Stimulated activated CD8-positive, alpha-beta memory T cell treated with anti-CD3 and anti-CD28 coated beads, Interleukin-12 subunit alpha, Interleukin-12 subunit beta, amount 100 ng/mL, for 4 hours (primary cell): ENCODE results near the gene FOXC2.
"Not testable (repeated sequence)": the region's sequence is repeated elsewhere in the genome, so short reads cannot be mapped to it uniquely, and the experiment has no call there.

Experiments used
- DNase-seq: peaks from one replicate; pipeline ENCODE4 v3.0.0-alpha.2; 2020; ENCODE audit warnings: low read depth

Gene FOXC2

DNA sequence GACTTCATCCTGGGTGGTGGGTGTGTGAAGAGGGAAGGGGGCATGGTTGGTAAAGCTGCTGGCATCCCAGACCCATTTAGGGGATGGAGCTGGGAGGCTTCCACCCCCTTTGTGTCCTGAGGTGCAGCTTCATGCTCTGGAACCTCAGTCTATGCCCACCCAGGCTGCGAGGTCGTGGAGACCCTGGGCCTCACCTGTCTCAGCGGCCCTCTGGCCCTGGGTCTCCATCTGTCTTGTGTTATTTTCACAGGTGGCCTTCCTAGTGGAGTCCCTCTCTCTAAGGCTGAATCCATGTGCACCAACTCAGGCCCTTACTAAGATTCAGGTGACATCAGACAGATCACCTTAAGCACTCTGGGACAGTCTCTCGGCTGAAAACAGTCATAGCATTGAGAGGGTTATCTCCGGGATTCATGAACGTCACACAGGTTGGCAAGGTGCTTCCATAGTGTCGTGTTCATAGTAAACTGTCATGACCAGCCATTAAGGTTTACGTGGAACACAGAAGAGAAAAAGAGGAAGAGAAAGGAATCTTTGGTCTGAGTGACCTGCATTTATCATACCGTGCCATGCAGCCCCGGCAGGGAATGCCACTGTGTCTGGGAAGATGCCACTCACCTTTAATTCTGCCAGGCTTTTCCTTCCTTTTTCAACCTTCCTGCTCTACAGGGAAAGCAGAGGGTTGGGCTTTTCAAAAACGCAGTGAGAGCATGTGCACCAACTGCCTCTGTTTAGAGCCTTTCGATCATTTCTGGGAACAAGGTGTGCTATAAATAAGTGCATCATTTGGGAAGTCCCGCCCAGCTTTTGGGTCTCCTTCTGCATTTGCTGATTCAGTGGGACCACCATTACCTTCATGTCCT lies 7.2 kb downstream of the FOXC2 start:
- no peak for DNase-seq

DNA sequence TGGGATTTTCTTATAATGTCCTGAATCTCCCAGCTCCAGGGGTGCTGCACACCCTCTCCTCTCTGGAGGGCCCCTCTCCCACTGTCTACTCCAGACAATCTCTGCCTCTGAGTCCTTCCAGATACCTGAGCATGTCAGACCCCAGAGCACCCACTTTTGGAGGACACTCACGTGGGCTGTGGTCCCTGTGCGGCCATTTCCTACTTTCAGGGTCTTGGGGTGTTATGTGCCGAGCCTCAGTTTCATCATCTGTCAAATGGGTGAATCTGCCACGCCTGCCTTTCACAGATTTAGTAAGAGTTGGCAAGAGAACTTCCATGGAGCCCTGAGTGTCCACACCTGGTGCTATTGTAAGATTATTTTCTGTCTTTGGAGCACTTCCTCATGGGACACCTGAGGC lies 8.0 kb downstream of the FOXC2 start:
- no peak for DNase-seq

DNA sequence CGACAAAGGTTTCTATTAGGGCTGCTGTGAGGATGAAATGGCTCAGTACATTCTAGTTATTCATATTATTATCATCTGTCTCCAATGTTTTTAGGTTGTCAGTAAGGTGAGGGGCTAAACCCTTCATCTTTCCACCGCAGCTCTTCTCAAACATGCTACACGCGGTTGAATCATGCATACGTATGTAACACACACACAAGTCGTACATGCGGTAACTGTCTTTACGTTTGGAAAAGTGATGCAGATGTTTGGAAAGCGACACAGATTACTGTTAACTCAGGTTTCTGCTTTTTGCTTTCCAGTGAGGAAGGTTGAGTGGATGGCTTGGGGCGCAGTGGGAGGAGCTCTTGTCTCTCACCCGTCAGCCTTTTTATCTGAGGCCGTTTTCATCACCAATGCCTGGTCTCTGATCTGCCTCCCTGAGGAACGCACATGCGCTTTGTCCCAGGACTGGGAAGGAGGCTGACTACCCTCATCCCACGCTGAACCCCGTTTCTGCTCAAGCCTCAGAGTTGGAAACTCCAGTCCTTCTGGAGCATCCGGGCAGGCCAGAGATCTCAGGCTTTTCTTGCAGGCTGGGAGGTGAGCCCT lies 8.6 kb downstream of the FOXC2 start:
- no peak for DNase-seq

DNA sequence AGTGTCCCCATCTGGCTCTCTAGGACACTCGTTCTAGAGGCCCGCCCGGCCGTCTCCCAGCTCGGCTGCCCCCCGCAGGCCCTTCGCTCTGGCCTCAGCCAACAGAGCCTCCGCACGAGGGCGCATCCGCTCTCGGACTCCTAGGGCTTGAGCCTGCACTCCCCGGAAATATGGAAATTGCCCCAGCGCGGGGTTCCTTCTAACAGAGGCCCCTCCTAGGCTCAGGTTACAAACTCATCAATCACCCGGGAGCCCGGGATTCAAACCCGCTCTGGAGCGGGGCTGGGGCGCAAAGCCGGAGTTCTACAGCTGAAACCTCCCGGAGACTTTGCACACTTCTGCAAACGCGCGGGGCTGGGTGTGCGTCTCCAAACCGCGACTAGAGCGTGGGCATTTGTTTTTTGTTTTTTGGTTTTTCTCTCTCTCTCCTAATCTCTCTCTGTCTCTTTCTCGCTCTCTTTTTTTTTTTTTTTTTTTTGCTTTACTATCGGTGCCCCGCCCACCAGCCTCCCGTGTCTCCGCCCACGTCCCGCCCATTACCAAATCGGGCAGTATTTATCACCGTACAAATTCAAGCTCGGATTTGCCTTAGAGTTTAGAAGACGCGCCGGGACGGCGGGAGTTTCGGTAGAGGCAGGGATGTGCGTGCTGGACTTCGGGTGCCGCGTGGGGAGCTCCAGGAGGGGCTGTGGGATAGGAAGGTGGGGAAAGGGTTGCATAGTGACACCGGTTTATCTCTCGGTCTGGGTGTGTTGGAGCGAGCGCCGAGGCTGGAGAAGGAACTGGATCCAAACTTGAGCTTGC lies 9.3 kb downstream of the FOXC2 start:
- no peak for DNase-seq

DNA sequence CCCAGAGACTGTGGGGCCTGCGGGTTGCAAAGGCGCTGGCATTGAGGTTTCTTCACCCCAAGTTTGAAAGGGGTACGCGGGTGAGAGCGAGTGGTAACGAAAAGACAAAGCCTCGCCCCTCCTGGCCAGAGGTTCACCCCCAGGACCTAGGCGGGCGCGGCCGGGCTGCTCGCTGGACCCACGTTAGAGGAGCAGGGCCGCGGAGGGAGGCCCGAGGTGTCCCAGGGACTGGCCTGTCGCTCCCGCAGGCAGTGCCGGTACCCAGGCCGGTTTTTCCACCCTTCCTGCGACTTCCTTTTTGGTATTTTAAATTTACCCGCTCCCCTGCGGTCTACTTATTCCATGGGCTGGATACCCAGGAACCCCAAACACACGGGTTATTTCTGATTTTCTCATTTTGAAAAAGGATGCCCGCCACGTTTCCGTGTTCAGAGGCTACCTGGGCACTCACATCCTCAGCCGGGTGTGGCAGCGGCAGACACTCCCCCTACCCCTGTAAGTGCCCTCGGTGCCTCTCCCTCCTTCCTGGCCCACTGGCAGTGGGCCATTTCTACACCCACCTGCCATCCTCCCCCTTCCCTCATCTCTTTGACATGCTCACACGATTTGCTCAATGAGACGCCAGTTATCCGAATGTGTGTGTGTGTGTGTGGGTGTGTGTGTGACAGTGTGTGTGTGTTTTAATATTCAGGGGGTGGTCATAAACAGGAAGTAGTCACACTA lies 10.1 kb downstream of the FOXC2 start:
- DNase-seq: no peak

DNA sequence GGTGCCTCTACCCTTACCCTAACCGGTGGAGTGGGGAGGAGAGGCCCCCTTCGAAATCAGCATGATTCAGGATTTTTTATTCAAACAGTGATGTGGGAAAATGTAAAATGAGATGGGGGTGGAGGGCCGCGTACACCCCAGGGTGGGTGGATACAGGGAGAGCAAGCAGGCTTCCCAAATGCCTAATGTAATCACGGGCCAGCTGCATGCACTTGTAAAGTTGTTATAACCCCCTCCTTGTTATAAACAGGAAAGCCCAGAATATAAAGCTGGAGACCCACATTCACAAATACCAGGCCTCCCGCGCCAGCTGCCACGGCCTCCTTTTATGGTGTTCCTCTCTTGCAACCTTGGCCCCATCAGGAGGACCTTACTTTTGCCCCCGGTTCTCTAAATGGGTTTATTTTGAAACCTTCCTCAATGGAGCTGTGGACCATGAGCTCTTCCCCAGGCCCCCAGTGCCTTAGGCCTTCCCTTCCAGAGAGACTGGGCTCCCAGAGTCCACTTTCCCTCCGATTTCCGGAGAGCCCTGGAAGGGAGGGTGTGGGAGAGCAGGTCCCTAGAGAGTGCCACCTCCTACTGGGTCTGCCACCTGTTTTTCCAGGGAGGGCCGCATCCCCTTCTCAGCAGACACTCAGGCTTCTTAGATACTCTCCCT lies 10.8 kb downstream of the FOXC2 start:
- no peak for DNase-seq

DNA sequence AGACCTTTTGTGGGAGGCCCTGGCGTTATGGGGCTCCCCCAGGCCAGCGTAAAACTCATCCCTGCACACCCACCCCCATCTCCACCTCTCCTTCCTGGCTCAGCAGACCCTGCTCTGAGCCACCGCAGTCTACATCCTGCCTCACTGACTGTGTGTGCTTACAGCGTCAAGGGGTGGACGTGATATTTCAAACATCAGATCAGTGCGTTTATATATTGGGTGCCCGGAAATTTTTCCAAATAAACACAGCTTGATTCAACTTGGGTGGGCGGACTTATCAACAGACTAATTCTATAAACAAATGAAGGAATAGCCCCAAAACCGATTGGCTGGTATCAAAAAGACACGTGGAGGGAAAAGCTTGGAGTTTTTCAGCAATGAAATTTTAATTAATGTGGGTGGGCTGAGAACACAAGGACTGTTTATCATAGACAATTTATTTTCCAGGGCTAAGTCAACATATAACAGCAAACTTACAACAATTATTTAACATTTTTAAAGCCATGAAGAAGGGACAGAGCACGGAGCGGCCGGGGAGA lies 11.5 kb downstream of the FOXC2 start, which contains the start of gene FOXL1:
Gene FOXL1, plus strand, starts transcription at position 489 of the 539 bp plus-strand sequence. CDS start 175 bp downstream, outside the sequence.
- DNase-seq: no peak

DNA sequence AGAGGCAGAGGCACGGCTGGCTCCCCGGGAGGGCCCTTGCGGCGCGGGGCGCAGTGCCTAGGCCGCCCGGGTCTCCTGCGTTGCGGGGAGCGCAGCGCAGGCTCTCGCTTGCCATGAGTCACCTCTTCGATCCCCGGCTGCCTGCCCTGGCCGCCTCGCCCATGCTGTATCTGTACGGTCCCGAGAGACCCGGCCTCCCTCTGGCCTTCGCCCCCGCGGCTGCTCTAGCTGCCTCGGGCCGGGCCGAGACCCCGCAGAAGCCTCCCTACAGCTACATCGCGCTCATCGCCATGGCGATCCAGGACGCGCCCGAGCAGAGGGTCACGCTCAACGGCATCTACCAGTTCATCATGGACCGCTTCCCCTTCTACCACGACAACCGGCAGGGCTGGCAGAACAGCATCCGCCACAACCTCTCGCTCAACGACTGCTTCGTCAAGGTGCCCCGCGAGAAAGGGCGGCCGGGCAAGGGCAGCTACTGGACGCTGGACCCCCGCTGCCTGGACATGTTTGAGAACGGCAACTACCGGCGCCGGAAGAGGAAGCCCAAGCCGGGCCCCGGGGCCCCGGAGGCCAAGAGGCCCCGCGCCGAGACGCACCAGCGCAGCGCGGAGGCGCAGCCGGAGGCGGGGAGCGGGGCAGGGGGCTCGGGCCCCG lies 12.1 kb downstream of the FOXC2 start:
- no peak for DNase-seq

DNA sequence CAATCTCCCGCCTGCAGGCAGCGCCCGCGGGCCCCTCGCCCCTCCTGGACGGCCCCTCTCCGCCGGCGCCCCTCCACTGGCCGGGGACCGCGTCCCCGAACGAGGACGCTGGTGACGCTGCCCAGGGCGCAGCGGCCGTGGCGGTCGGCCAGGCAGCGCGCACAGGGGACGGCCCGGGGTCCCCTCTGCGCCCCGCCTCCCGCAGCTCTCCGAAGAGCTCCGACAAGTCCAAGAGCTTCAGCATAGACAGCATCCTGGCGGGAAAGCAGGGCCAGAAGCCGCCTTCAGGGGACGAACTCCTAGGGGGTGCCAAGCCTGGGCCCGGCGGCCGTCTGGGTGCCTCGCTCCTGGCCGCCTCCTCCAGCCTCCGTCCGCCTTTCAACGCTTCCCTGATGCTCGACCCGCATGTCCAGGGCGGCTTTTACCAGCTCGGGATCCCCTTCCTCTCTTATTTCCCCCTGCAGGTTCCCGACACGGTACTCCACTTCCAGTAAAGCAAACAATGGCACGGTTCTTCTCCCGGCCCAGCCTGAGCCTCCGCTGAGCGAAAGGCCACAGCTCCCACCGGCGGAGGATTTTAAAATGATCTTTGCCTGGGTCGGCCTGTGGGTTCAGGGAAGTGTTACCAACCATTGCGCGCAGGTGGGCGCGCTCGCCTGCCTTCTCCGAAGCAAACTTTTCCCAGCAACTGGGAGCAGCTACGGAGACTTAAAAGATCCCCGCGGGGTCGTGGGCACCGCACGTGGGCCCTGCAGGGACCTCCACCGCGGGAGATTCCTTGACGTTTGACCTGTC lies 12.8 kb downstream of the FOXC2 start:
- DNase-seq: no peak

DNA sequence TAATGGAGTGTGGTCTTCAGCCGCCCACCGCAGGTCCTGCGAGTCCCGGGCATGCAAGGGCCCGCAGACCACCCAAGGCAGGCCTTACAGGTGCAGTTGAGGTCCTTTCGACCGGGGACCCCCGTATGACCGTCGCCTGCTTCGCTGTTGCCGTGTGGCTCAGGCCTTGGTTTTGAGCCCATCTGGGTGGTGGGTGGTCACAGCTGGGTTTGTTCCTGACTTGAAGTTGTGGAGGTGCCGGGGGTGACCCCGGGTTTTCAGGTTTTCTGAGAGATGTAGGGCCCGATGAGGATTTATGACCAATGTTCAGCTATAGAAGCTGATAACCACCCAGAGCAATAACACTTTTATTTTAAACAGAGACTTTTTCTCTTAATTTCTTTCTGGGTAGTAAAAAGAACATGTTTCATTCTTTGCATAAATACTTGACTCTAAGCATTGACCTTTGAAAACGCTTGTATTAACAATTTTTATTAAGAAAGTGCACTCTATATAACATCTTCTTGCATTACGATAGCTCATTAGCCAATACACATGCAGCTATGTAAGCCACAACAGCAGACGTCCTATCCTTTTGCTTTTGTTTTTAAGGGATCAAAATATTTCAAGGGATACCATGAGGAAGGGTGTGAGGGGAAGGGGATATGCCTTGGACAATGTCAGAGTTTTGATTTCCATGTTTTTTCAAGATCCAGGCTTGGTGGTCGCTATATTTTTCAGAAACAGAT lies 13.6 kb downstream of the FOXC2 start:
- DNase-seq: no peak

DNA sequence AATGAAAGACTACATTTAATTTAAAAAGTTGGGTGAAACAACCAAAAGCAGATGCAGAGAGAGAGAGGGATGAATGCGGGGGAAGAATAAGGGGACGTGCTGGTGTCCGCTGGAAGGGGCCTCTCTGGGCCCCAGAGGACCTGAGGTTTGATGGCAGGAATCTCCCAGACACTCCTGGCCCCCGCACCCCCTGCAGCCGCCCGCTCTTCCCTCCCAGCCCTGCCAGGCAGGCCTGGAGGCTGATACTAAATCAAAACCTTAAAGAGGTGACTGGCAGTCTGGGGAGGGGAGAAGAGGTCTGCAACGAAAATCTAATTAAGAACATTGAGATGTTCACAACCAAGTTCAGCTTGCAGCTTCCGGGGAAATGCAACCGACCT lies 14.2 kb downstream of the FOXC2 start:
- DNase-seq: no peak

DNA sequence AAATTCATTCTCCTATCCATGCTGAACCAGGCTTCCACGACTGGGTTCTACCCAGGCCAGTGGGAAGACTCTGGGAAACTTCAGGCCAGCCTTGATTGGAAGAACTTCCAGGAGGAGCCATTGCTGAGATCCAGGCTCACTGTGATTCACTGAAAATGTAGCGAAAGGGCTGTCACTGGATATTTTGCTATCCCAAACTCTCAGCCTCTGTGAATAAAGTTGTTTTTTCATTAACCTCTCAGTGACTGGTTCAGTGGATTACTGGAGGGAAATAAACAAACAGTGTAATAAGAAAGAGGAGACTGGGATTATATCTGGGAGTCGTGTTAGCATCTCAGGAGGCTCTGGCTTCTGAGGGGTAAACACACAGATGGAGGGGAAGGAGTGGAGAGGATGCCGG lies 14.8 kb downstream of the FOXC2 start:
- DNase-seq: no peak

DNA sequence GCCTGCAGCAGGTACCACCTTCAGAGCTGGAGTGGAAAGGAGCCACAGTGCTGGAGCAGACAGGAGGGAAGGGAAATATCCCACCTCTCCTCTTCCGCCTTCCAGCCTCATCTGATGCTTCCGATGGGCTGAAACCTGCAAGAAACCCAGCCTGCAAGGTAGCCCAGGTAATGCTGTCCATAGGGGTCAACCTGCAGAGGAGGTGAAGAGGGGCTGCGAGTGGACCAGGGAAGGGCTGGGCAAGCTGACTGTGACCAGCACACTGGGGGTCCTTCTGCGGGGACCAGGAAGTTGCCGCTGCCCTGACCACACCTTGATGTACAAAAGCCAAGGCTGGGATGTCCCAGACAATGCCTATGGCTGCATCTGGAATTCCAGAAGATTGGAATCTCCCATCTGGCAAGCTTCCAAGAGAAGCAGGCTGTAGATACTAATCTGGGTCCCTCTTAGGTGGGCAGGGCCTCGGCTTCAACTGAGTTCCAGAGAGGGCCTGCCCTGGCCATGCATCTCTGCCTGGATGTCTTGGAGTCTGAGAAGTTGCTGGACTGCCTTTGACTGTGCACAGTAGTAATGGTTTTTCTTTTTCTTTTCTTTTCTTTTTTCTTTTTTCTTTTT lies 17.5 kb downstream of the FOXC2 start:
- no peak for DNase-seq

DNA sequence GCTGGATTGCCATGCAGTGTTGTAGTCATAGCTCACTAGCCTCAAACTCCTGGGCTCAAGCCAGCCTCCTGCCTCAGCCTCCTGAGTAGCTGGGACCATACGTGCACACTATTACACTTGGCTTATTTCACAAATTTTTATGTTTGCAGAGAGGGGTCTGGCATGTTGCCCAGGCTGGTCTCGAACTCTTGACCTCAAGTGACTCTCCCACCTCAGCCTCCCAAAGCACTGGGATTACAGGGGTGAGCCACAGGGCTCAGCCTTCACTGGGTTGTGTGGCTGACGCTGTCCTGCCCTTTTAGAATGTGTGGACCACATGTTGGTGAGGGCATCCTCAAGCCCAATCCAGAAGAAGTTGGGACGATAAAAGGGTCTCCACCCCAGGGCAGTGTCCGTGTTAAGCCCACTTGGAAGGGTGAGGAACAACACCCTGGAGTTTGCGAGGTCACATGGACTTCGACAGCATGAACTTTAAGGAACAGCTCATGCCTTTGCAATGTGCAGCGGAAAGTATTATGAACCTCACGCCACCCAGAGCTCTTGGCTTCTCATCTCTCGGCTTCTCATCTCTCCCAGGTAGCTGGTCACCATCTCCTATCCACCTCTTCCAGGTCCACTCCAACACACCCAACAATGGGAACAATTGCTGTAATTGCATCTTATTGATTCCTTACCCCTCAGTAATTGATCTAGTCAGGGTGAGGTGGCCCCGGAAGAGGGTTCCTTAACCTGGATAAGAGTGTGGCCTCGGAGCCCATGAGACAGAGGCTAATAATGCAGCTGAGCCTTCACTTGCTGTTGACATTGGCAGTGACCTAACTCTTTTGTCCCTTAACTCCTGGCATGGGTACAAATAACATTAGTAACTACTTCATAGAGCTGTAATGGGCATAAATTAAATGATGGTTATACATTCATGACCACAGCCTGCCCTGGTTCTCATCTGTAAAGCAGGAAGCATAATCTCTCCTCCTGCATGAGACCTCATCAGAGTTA lies 18.4 kb downstream of the FOXC2 start:
- DNase-seq: no peak

DNA sequence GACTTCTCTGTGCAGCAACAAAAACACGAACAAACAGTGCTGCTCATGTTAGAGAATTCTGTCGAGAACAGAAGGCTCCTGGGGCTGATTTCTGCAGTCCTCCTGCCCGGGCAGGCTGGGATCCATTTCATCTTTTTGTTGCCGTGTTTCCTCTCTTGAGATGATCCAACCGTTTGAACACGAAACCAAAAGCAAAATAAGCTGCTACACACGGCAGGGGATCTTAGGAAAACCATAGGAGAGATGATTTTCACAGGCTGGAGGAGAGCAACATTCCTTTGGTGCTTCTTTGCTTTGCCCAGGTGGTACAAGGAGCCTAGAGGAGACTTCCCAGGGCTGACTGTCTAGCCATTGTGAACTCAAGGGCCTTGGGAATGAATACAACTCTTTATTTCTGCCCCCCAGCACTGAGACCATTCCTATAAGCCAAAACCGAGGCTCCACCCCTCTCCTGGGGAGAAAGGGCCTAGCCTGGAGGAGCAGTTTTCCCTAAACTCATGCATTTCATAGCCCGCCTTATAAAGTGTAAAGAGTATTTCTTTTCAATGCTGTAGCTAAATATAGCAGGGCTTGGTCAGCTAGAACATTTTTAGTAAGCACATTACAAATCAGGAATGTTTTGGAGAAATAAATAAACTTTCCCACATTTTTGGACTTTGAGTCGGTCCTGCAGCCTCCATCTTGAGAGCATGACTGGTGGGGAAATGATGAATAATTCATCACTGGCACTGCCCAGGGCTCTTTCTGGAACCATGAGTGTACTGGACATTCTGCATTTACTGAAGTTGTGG lies 19.4 kb downstream of the FOXC2 start:
- DNase-seq: no peak

DNA sequence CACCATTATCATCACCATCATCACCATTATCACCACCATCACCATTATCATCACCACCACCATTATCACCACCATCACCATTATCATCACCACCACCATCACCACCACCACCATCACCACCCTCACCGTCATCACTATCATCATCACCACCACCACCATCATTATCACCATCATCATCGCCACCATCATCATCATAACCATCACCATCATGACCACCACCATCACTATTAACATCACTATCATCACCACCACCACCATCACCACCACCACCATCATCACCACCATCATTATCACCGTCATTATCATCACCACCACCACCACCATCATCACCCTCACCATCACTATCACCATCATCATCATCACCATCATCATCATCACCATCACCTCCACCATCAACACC lies 20.9 kb downstream of the FOXC2 start:
- no peak for DNase-seq

DNA sequence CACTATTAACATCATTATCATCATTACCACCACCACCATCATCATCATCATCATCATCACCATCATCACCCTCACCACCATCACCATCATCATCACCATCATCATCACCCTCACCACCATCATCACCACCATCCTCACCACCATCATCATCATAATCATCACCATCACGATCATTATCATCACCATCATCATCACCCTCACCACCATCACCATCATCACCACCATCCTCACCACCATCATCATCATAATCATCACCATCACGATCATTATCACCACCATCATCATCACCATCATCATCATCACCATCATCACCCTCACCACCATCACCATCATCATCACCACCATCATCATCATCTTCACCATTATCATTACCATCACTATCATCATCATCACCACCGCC lies 21.3 kb downstream of the FOXC2 start:
- not testable (repeated sequence) for DNase-seq
